Stimulated activated CD8-positive, alpha-beta memory T cell treated with anti-CD3 and anti-CD28 coated beads, Interleukin-4, amount 100 ng/mL, for 48 hours (primary cell): ENCODE results near the gene CSKMT.
"Not testable (repeated sequence)": the region's sequence is repeated elsewhere in the genome, so short reads cannot be mapped to it uniquely, and the experiment has no call there.

Source experiments
- DNase-seq: peaks from one replicate; pipeline ENCODE4 v3.0.0-alpha.2; 2020

CSKMT gene

GRCh38 chr11:62656796-62657429 is 8.2 kb upstream of the CSKMT start:
- no peak for DNase-seq

GRCh38 chr11:62664405-62665074 is 572 bp upstream of the CSKMT start:
- DNase-seq, result peak; percentile 72

- DNase-seq, result peak; percentile 79
These were observed 617 bp downstream of the CSKMT start for GRCh38 chr11:62665599-62666258.

GRCh38 chr11:62666259-62666926 is 1.3 kb downstream of the CSKMT start:
- DNase-seq, result peak; percentile 47

- no peak for DNase-seq
These were observed 2.3 kb downstream of the CSKMT start for GRCh38 chr11:62667460-62667859.

GRCh38 chr11:62669420-62670161 is 4.5 kb downstream of the CSKMT start:
- no peak for DNase-seq

GRCh38 chr11:62671236-62671607 is 6.1 kb downstream of the CSKMT start:
- DNase-seq, result no peak

GRCh38 chr11:62671608-62672389 is 6.7 kb downstream of the CSKMT start, which contains the start of the genes LBHD1 and UQCC3:
Gene LBHD1 (minus strand): TSS chr11:62672267. CDS start chr11:62670031, 2,236 bp downstream.
Gene UQCC3 (plus strand): TSS chr11:62671673. CDS start chr11:62671746, 73 bp downstream.
- DNase-seq, result peak; percentile 82

- DNase-seq, result no peak
These were observed 8.0 kb downstream of the CSKMT start for GRCh38 chr11:62673196-62673525.

- not testable (repeated sequence) for DNase-seq
These were observed 10.3 kb downstream of the CSKMT start for GRCh38 chr11:62675415-62675814.

- DNase-seq, result no peak
These were observed 11.6 kb downstream of the CSKMT start for GRCh38 chr11:62676698-62677097.

GRCh38 chr11:62677156-62677555 is 12.0 kb downstream of the CSKMT start:
- DNase-seq, result no peak

- no peak for DNase-seq
These were observed 12.6 kb downstream of the CSKMT start for GRCh38 chr11:62677714-62678113.

GRCh38 chr11:62678433-62678769 is 13.3 kb downstream of the CSKMT start:
- DNase-seq, result no peak

GRCh38 chr11:62678770-62679696 is 13.9 kb downstream of the CSKMT start, which contains the start of gene UBXN1:
Gene UBXN1 (minus strand): TSS chr11:62679073. CDS start chr11:62678923, 150 bp downstream.
- peak; percentile 92 for DNase-seq

GRCh38 chr11:62680825-62681240 is 15.7 kb downstream of the CSKMT start:
- DNase-seq, result no peak

GRCh38 chr11:62682518-62682917 is 17.4 kb downstream of the CSKMT start:
- DNase-seq, result no peak

- no peak for DNase-seq
These were observed 22.6 kb downstream of the CSKMT start for GRCh38 chr11:62687508-62688396.

GRCh38 chr11:62688491-62688890 is 23.4 kb downstream of the CSKMT start:
- DNase-seq, result no peak
